NCI-H82 treated with DMSO at 0.1 percent for 48 hours (cell line): Measurements from ENCODE around the gene KCNIP1.

ENCODE experiments used
- DNase-seq: peaks from one replicate; lab custom pipeline; 2025; ENCODE audit not compliant: unreplicated experiment; lab: John Stamatoyannopoulos, UW

Gene KCNIP1

GRCh38 chr5:170508036-170508435 is 4.2 kb downstream of the KCNIP1 start:
- no peak for DNase-seq

GRCh38 chr5:170508660-170509347 is 5.0 kb downstream of the KCNIP1 start:
- no peak for DNase-seq

GRCh38 chr5:170509348-170509660 is 5.5 kb downstream of the KCNIP1 start:
- DNase-seq = no peak

GRCh38 chr5:170510126-170510525 is 6.3 kb downstream of the KCNIP1 start:
- no peak for DNase-seq

DNA sequence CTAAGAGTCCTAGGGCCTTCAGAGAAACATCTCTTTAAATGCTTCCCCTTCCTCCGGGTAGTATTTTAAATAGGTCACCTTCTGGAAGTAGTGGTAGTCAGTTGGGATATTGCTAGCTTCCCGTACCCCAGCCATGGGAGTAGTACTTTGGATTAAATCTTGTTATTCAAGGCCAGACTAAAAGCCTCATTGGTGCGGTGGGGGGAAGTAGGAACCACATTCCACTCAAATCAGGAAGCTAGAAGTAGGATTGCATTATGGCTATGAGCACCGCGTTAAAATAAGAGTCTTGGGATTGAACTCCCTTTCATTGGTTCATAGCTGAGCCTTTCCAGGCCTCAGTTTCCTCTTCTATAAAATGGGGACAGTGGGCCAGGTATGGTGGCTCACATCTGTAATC is 6.7 kb downstream of the KCNIP1 start:
- no peak for DNase-seq

- no peak for DNase-seq
Observed at GRCh38 chr5:170511551-170512258, 7.9 kb downstream of the KCNIP1 start.

- no peak for DNase-seq
Observed at GRCh38 chr5:170513856-170514525, 10.2 kb downstream of the KCNIP1 start.

- DNase-seq = no peak
Observed at GRCh38 chr5:170517411-170517810, 13.6 kb downstream of the KCNIP1 start.

DNA sequence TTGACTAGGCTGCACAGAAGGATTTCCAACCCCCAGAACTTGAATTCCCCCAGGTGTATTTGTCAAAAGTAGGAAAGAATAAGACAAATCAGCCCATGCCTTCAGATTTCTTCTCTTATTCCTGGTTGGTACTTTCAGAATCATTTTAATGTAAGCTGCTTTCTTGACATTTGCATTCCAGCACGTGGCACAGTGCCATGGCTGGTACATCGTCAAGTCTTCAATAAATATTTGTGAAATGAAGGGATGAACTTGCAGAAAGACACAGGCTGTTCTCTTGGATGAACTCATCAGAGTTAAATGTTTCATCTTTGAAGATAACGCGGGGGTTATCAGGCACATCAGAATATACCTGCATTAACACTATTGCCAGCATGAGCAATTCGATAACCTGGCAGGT is 14.5 kb downstream of the KCNIP1 start:
- no peak for DNase-seq

- no peak for DNase-seq
Observed at GRCh38 chr5:170519549-170519948, 15.7 kb downstream of the KCNIP1 start.

DNA sequence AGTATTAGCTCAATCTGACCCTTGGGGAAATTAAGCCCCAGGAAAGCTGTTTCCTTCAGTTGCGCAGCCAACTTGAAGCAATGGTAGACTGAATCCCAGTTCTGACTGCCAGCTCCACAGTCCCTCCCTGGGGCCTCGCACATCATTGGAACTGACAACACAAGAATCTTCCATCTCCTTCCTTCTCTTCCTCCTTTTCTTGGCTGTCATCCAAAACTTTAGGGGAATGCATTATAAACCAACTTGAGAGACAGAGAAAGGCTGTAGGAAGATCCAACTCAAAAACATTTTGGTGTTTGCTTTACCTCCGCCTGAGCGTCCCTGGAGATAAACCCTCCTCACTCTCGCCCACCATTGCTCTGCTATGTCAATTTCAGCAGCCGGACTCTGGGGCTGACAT is 16.6 kb downstream of the KCNIP1 start:
- no peak for DNase-seq

- no peak for DNase-seq
Observed at GRCh38 chr5:170522211-170523141, 18.7 kb downstream of the KCNIP1 start.

- no peak for DNase-seq
Observed at GRCh38 chr5:170523142-170523551, 19.3 kb downstream of the KCNIP1 start.

GRCh38 chr5:170523830-170524229 is 20.0 kb downstream of the KCNIP1 start:
- no peak for DNase-seq

DNA sequence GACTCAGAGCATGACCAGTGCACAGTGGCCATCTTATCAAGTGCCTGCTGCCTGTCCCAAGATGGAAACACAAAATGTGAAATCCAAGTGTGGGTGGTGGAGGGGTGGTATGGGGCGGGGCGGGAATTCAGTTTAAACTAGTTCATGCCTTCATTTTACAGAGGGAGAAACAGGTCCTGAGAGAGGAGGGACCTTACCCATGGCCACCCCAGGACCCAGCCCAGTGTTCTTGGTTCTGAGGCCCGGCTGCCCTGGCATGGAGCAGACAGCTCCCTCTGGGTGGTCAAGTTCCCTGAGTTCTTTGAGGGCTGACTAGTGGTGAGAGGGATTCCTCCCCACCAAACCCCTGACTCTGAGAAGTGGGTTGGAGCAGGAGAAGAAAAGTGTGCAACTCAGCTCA is 20.8 kb downstream of the KCNIP1 start:
- DNase-seq = no peak

DNA sequence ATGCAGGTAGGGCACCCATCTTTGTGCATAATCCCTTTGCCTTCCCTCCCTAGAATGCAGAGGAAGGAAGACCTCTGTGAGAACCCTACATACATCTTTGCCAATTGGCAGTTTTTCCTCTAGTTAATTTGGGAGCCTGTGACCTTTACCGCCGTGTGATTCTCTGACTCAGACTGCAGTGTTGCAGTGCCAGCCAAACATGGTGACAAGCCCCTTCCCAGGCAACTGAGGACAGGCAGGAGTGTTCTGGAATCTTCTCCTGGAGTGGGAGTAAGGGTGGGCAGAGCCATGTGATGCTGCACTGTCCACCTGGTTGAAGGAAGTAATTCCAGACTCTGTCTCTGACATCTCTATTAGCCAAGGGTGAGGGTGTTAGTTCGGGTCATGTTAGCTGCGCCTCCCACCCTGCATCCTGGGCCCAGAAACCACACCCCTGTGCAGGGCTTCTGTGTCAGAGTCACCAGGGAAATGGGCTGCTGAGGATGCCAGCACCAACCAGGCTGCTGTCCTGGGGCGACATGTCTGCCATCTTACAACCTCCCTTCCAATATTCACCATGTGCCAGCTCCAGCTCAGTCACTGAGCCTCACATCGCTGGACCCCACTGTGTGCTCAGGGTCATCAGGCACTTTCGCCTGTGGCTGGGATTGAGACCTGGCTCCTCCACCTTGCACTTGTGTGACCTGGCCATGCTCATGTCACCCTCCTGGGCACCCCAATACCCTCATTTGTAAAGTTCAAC is 21.8 kb downstream of the KCNIP1 start:
- no peak for DNase-seq

- DNase-seq = no peak
Observed at GRCh38 chr5:170527991-170528390, 24.2 kb downstream of the KCNIP1 start.

GRCh38 chr5:170528976-170529375 is 25.2 kb downstream of the KCNIP1 start:
- no peak for DNase-seq

GRCh38 chr5:170532935-170533334 is 29.1 kb downstream of the KCNIP1 start:
- no peak for DNase-seq

GRCh38 chr5:170533383-170533782 is 29.6 kb downstream of the KCNIP1 start:
- DNase-seq = no peak

DNA sequence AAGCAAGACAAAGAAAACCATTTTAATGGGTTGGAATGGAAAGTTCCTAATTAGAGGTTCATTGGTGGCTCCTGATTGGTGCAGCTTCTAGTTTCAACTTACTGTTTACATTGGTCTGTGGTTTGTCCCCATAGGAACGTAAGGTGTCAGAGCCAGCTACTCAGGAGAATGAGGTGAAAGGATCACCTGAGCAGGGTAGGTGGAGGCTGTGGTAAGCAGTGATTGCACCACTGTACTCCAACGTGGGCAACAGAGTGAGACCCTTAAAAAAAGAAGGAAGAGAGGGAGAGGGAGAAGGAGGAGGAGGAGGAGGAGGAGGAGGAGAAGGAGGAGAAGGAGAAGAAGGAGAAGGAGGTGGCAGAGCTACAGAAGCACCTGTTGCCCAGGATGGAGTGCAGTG is 30.4 kb downstream of the KCNIP1 start:
- DNase-seq = no peak
